K562 (cell line): ENCODE data around the gene SMIM35. TPM values are rescaled to one million over a fixed set of nuclear protein-coding genes. Genes with fewer than 3 reads are reported as not detected.
A peak's percentile ranks its signal among the peaks of the same experiment; 100 is the strongest.

ENCODE experiments used
- CHCHD3 ChIP-seq: fragments of 250-450 bp; sonication (Bioruptor Pico); IDR thresholded peaks from 2 replicates; pipeline ENCODE4 v2.1.2; 2022; ENCODE audit warnings: mild to moderate bottlenecking
- ESRRA ChIP-seq: fragments of 450-650 bp; IDR thresholded peaks from 2 replicates; pipeline ENCODE4 v1.6.1; 2014; ENCODE audit warnings: low read depth, mild to moderate bottlenecking, moderate library complexity, borderline replicate concordance
- HEY1 ChIP-seq: fragments of 250-450 bp; sonication (Bioruptor Pico); IDR thresholded peaks from 2 replicates; pipeline ENCODE4 v1.5.0; 2020; ENCODE audit warnings: mild to moderate bottlenecking, moderate library complexity, borderline replicate concordance
- HMGN3 ChIP-seq: IDR thresholded peaks from 2 replicates; pipeline ENCODE4 v1.6.1; 2011; ENCODE audit warnings: borderline replicate concordance, low read depth, mild to moderate bottlenecking, mixed read lengths, low read length; ENCODE audit not compliant: insufficient read length; ENCODE audit errors: extremely low read depth
- HNRNPK ChIP-seq: fragments of 200-400 bp; formaldehyde crosslinking; IDR thresholded peaks from one replicate; pipeline ENCODE4 v1.6.1; 2018; ENCODE audit warnings: mild to moderate bottlenecking, low read depth, low read length; ENCODE audit not compliant: poor library complexity, severe bottlenecking
- KAT8 ChIP-seq: fragments of 450-650 bp; IDR thresholded peaks from 2 replicates; pipeline ENCODE4 v1.6.1; 2016; ENCODE audit warnings: low read depth, mild to moderate bottlenecking
- MTF1 ChIP-seq: fragments of 250-450 bp; sonication (Bioruptor Pico); IDR thresholded peaks from 2 replicates; pipeline ENCODE4 v1.9.0; 2021; ENCODE audit warnings: moderate library complexity, mild to moderate bottlenecking, inconsistent platforms, borderline replicate concordance
- NR2C1 ChIP-seq, 2 experiments: fragments of 450-650 bp; IDR thresholded peaks; 2 replicates each; pipeline ENCODE4 v1.6.1; 2017; ENCODE audit warnings: mild to moderate bottlenecking in 2 of 2, antibody characterized with exemption in 1 of 2, inconsistent platforms in 1 of 2, missing compliant biosample characterization in 1 of 2, missing genetic modification characterization in 1 of 2
- POLR2B ChIP-seq: fragments of 450-650 bp; IDR thresholded peaks from 2 replicates; pipeline ENCODE4 v1.6.1; 2018; ENCODE audit warnings: low read depth; ENCODE audit not compliant: partially characterized antibody
- PRMT5 ChIP-seq: sonication (generic); formaldehyde crosslinking; IDR thresholded peaks from 2 replicates; pipeline ENCODE4 v1.5.0; 2020; ENCODE audit warnings: missing genetic modification reagents
- RBFOX2 ChIP-seq: fragments of 200-400 bp; formaldehyde crosslinking; IDR thresholded peaks from 2 replicates; pipeline ENCODE4 v1.6.1; 2017; ENCODE audit warnings: low read depth, mild to moderate bottlenecking, low read length, moderate library complexity
- RBM14 ChIP-seq: fragments of 200-400 bp; formaldehyde crosslinking; IDR thresholded peaks from 2 replicates; pipeline ENCODE4 v1.6.1; 2018; ENCODE audit warnings: low read depth, mild to moderate bottlenecking, low read length, moderate library complexity, borderline replicate concordance; ENCODE audit not compliant: insufficient read depth
- RUNX1 ChIP-seq: sonication (generic); IDR thresholded peaks from 2 replicates; pipeline ENCODE4 v1.6.1; 2016; ENCODE audit warnings: antibody characterized with exemption, low read depth
- SAFB ChIP-seq: fragments of 200-400 bp; formaldehyde crosslinking; IDR thresholded peaks from 2 replicates; pipeline ENCODE4 v1.6.1; 2017; ENCODE audit warnings: low read depth, low read length, borderline replicate concordance
- SAP30 ChIP-seq: fragments of 200-600 bp; sonication (generic); IDR thresholded peaks from 2 replicates; pipeline ENCODE4 v1.6.1; 2012; ENCODE audit warnings: borderline replicate concordance, low read depth, mild to moderate bottlenecking, moderate library complexity, low read length, control low read depth, inconsistent platforms; ENCODE audit not compliant: insufficient read depth, poor library complexity, severe bottlenecking
- SIN3B ChIP-seq: fragments of 450-650 bp; IDR thresholded peaks from 2 replicates; pipeline ENCODE4 v1.6.1; 2017; ENCODE audit warnings: low read depth, mild to moderate bottlenecking, moderate library complexity
- SPI1 ChIP-seq: IDR thresholded peaks from 2 replicates; pipeline ENCODE4 v1.6.1; 2011; ENCODE audit warnings: low read depth, low read length, control low read depth, borderline replicate concordance
- SRSF3 ChIP-seq: fragments of 200-400 bp; formaldehyde crosslinking; IDR thresholded peaks from 2 replicates; pipeline ENCODE4 v1.6.1; 2016; ENCODE audit warnings: mild to moderate bottlenecking, low read length, moderate library complexity; ENCODE audit not compliant: insufficient read depth
- ZFX ChIP-seq: sonication (generic); formaldehyde crosslinking; IDR thresholded peaks from 2 replicates; pipeline ENCODE4 v1.8.0; 2022; ENCODE audit warnings: mild to moderate bottlenecking, missing genetic modification reagents, moderate library complexity
- ZNF436 ChIP-seq: fragments of 250-450, 450-650 bp; sonication (Bioruptor Pico); formaldehyde crosslinking; IDR thresholded peaks from 2 replicates; pipeline ENCODE4 v1.7.0; 2020; ENCODE audit warnings: mild to moderate bottlenecking
- ZNF696 ChIP-seq: fragments of 250-450 bp; sonication (Bioruptor Pico); conservative IDR thresholded peaks from 2 replicates; pipeline ENCODE4 v1.4.0; 2020; ENCODE audit warnings: mild to moderate bottlenecking, moderate library complexity
- polyA plus RNA-seq, 8 experiments: library from polyadenylated mRNA; depleted of rRNA in 4 of 8; stranded (reverse) in 5 of 8; unstranded in 3 of 8; fragments of >200 nt; fragmentation: Nextera tagmentation in 2 of 8; fragmentation: Illumina TruSeq in 1 of 8; extraction: Ambion mirVana in 2 of 8; extraction: Trizol in 1 of 8; gene quantifications; 2 replicates each; pipeline versions ENCODE4 v1.2.1 to v1.2.3, GENCODE V29; 2011 to 2014; ENCODE audit warnings: inconsistent platforms in 1 of 8, missing spikeins in 1 of 8
- total RNA-seq, 7 experiments: library from RNA; depleted of rRNA in 6 of 7; stranded (reverse); fragments of >200 nt in 6 of 7; fragmentation: Illumina TruSeq in 2 of 7; extraction: Trizol in 2 of 7; gene quantifications; 2 replicates each; pipeline versions ENCODE4 v1.2.1 to v1.2.3, GENCODE V29; 2011 to 2021; ENCODE audit warnings: low replicate concordance in 1 of 7
- TF ChIP-seq, protein P1 (sequence below), 2 experiments: fragments of 450-650 bp in 1 of 2; sonication (generic) in 1 of 2; formaldehyde crosslinking in 1 of 2; IDR thresholded peaks in 1 of 2; conservative IDR thresholded peaks in 1 of 2; 2 replicates each; pipeline versions ENCODE4 v1.6.1 to v1.8.1; 2016 to 2023; ENCODE audit warnings: mild to moderate bottlenecking in 2 of 2, moderate library complexity in 2 of 2, inconsistent platforms in 1 of 2, missing genetic modification reagents in 1 of 2
- TF ChIP-seq, protein P2 (sequence below): fragments of 250-450 bp; sonication (Bioruptor Pico); IDR thresholded peaks from 2 replicates; pipeline ENCODE4 v1.4.0; 2020; ENCODE audit warnings: mild to moderate bottlenecking, moderate library complexity

The SMIM35 gene
- total and polyA plus RNA-seq, 9 of the 15 experiments (the other 6 are each of a cell fraction or from before 2014, with no cell fraction given), result 0.03 TPM; not detected in 7

DNA sequence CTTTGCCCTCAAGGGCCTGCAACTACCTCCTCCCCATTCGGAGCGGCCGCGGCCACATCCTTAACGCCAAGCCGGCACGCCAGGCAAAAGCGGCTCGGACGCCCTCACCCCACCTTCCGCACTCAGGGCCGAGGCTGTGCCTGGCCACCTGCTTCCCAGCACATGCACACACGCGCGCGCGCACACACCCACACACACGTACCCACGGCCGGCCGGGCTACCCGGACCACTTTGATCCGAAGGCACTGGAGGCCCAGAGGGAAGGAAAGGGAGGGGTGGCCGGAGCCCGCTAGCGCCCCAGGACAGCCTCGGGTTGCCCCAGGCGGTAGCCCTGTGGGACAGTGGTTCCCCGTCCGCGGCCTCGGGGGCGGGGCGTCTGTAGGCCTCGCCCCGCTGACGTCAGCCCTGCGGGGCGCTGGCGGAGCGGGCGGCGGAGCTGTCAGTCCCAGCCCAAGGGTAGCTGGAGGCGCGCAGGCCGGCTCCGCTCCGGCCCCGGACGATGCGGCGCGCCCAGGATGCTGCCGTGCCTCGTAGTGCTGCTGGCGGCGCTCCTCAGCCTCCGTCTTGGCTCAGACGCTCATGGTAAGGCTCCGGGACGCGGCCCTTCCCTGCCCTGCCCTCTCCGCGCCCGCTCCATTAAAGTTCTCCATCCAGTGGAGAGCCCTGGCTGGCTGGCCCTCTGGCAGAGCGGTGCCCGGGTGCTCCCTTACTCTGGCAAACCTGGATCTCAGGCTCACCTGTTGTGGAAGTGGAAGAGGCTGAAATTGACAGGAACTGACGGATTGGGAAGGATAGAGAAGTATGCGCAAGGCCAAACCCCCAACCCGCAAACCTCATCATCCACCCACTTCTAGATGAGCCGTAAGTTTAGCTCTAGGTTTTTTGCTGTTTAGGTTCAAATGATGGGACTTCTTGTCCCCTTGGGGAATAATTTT, 100.5 kb downstream of the SMIM35 start, which contains the start of gene IL10RA (continued):
- 0 out of 2 replicates have a peak, but pooled peaks have one; percentile 65 for TF ChIP-seq RBM14
- TF ChIP-seq CHCHD3 (CRISPR knock-in tag), result no peak
- no peak for TF ChIP-seq MTF1 (CRISPR knock-in tag)
- TF ChIP-seq ESRRA, result peak; percentile 50; the same call in 1 of the 2 replicates
- TF ChIP-seq POLR2B, result peak; percentile 80
- TF ChIP-seq HEY1 (CRISPR knock-in tag), result no peak
- TF ChIP-seq KAT8, result no peak
- TF ChIP-seq, protein P1, sequence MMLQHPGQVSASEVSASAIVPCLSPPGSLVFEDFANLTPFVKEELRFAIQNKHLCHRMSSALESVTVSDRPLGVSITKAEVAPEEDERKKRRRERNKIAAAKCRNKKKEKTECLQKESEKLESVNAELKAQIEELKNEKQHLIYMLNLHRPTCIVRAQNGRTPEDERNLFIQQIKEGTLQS (IDR thresholded peaks at IDR 0.05), result peak; percentile 75
- TF ChIP-seq, protein P1 (CRISPR knock-in tag; conservative IDR thresholded peaks at IDR 0.05), result no peak
- no peak for TF ChIP-seq PRMT5
- TF ChIP-seq RBFOX2, result peak; percentile 94
- no peak for TF ChIP-seq NR2C1 (IDR thresholded peaks at IDR 0.05)
- 0 out of 2 replicates have a peak, but pooled peaks have one; percentile 16 for TF ChIP-seq NR2C1 (tag; IDR thresholded peaks at IDR 0.05)
- TF ChIP-seq SPI1, result no peak
- TF ChIP-seq RUNX1, result no peak
- peak; percentile 56 for TF ChIP-seq SAP30
- TF ChIP-seq ZNF696, result no peak
- TF ChIP-seq SAFB, result peak; percentile 54; the same call in 1 of the 2 replicates
- TF ChIP-seq ZFX, result peak; percentile 97
- TF ChIP-seq SRSF3, result no peak
- TF ChIP-seq HNRNPK, result no peak
- TF ChIP-seq, protein P2, sequence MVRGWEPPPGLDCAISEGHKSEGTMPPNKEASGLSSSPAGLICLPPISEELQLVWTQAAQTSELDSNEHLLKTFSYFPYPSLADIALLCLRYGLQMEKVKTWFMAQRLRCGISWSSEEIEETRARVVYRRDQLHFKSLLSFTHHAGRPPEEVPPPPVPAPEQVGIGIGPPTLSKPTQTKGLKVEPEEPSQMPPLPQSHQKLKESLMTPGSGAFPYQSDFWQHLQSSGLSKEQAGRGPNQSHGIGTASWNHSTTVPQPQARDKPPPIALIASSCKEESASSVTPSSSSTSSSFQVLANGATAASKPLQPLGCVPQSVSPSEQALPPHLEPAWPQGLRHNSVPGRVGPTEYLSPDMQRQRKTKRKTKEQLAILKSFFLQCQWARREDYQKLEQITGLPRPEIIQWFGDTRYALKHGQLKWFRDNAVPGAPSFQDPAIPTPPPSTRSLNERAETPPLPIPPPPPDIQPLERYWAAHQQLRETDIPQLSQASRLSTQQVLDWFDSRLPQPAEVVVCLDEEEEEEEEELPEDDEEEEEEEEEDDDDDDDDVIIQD, result no peak
- TF ChIP-seq SIN3B, result peak; percentile 9; the same call in 1 of the 2 replicates
- TF ChIP-seq HMGN3, result peak; percentile 94
- TF ChIP-seq ZNF436, result no peak
